ENCODE results near the gene DAPK2. TPM values are rescaled to one million over a fixed set of nuclear protein-coding genes. Genes with fewer than 3 reads are reported as not detected.

DAPK2 gene
- total RNA-seq, 1 donor from 2014 or later = 2.6 TPM

- H3K4me1 Mint-ChIP-seq (ENCODE audit: low read depth, unreplicated experiment) = no peaks in the 10 kb centered on the region
- H3K4me3 Mint-ChIP-seq (ENCODE audit: unreplicated experiment) = no peak overlapping the region
- DNase-seq = no peak
- H3K9me3 Mint-ChIP-seq (ENCODE audit: unreplicated experiment) = no peaks in the 10 kb centered on the region
- TF ChIP-seq, protein P1, sequence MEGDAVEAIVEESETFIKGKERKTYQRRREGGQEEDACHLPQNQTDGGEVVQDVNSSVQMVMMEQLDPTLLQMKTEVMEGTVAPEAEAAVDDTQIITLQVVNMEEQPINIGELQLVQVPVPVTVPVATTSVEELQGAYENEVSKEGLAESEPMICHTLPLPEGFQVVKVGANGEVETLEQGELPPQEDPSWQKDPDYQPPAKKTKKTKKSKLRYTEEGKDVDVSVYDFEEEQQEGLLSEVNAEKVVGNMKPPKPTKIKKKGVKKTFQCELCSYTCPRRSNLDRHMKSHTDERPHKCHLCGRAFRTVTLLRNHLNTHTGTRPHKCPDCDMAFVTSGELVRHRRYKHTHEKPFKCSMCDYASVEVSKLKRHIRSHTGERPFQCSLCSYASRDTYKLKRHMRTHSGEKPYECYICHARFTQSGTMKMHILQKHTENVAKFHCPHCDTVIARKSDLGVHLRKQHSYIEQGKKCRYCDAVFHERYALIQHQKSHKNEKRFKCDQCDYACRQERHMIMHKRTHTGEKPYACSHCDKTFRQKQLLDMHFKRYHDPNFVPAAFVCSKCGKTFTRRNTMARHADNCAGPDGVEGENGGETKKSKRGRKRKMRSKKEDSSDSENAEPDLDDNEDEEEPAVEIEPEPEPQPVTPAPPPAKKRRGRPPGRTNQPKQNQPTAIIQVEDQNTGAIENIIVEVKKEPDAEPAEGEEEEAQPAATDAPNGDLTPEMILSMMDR (IDR thresholded peaks at IDR 0.05; ENCODE audit: partially characterized antibody, unreplicated experiment) = no peak
- no peak overlapping the region for H3K27ac Mint-ChIP-seq (ENCODE audit: unreplicated experiment)
- peaks cover 4% of the 10 kb centered on the region for H3K36me3 Mint-ChIP-seq (ENCODE audit: unreplicated experiment)
- H3K27me3 Mint-ChIP-seq (ENCODE audit: unreplicated experiment) = peaks cover 3% of the 10 kb centered on the region
These were observed 74.4 kb downstream of the DAPK2 start for GRCh38 chr15:63971904-63972303.

- Mint-ChIP-seq H3K27me3 (ENCODE audit: unreplicated experiment) (peaks cover 3% of the 10 kb centered on the region), H3K4me3 (ENCODE audit: unreplicated experiment) (no peak overlapping the region), H3K4me1 (ENCODE audit: low read depth, unreplicated experiment) (no peaks in the 10 kb centered on the region), H3K36me3 (ENCODE audit: unreplicated experiment) (peaks cover 4% of the 10 kb centered on the region), H3K9me3 (ENCODE audit: unreplicated experiment) (no peaks in the 10 kb centered on the region), H3K27ac (ENCODE audit: unreplicated experiment) (no peak overlapping the region)
- TF ChIP-seq, protein P1 (IDR thresholded peaks at IDR 0.05; ENCODE audit: partially characterized antibody, unreplicated experiment) = no peak
- DNase-seq = no peak
These were observed 74.9 kb downstream of the DAPK2 start for GRCh38 chr15:63971427-63971805.

DNA sequence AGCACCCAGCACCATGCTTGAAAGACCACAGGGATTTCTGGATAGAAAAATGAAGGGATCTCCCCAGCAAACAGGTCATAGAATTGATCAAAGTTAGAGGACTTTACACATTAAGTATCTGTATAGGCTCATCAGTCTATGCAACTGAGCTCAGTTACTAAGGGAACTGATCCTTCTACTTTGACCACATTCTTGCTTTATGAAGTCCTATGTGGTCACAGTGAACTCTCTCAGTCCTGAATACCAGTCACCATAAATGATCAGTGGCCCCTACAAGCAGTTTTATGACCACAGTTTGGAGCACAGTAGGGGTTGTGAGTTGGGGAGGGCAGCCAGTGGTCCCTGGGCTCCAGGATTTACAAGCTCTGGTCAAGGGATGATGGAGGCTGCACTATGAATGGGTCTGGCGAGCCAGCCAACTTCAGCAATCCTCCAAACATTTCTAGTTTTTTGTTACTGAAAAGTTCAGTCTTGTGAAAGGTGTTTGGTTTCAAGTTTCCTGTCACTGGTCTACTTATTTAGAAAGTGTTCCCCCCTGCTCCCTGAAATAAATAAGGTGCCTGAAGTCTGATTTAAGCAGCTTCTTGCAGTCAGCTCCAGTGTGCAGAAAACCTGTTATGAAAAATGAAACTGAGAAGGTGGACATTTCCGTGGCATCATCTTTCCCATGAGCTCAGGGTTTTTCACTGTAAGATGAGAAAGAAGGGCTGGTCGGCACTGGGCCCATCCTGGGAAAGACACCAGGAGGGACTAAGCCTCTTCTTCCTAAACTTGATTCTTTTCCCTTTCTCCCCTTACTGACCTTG is 75.5 kb downstream of the DAPK2 start:
- DNase-seq = no peak
- Mint-ChIP-seq H3K27ac (ENCODE audit: unreplicated experiment) (no peak overlapping the region), H3K4me3 (ENCODE audit: unreplicated experiment) (no peak overlapping the region)

GRCh38 chr15:63969652-63970421 is 76.4 kb downstream of the DAPK2 start:
- Mint-ChIP-seq H3K27ac (ENCODE audit: unreplicated experiment) (no peak overlapping the region), H3K4me1 (ENCODE audit: low read depth, unreplicated experiment) (no peaks in the 10 kb centered on the region), H3K9me3 (ENCODE audit: unreplicated experiment) (peaks cover 2% of the 10 kb centered on the region), H3K4me3 (ENCODE audit: unreplicated experiment) (no peak overlapping the region), H3K36me3 (ENCODE audit: unreplicated experiment) (peaks cover 16% of the 10 kb centered on the region), H3K27me3 (ENCODE audit: unreplicated experiment) (peaks cover 4% of the 10 kb centered on the region)
- TF ChIP-seq, protein P1 (IDR thresholded peaks at IDR 0.05; ENCODE audit: partially characterized antibody, unreplicated experiment) = no peak
- no peak for DNase-seq

More for the DNA sequence above, 75.5 kb downstream of the DAPK2 start:
- Mint-ChIP-seq H3K27me3 (ENCODE audit: unreplicated experiment) (peaks cover 5% of the 10 kb centered on the region), H3K36me3 (ENCODE audit: unreplicated experiment) (peaks cover 9% of the 10 kb centered on the region), H3K4me1 (ENCODE audit: low read depth, unreplicated experiment) (no peaks in the 10 kb centered on the region), H3K9me3 (ENCODE audit: unreplicated experiment) (peaks cover 2% of the 10 kb centered on the region)
- TF ChIP-seq, protein P1 (IDR thresholded peaks at IDR 0.05; ENCODE audit: partially characterized antibody, unreplicated experiment) = no peak

- Mint-ChIP-seq H3K27ac (ENCODE audit: unreplicated experiment) (no peak overlapping the region), H3K36me3 (ENCODE audit: unreplicated experiment) (peaks cover 26% of the 10 kb centered on the region), H3K27me3 (ENCODE audit: unreplicated experiment) (peaks cover 7% of the 10 kb centered on the region), H3K9me3 (ENCODE audit: unreplicated experiment) (peaks cover 5% of the 10 kb centered on the region), H3K4me3 (ENCODE audit: unreplicated experiment) (no peak overlapping the region), H3K4me1 (ENCODE audit: low read depth, unreplicated experiment) (no peaks in the 10 kb centered on the region)
- DNase-seq = no peak
- TF ChIP-seq, protein P1 (IDR thresholded peaks at IDR 0.05; ENCODE audit: partially characterized antibody, unreplicated experiment) = no peak
These were observed 77.6 kb downstream of the DAPK2 start for GRCh38 chr15:63968700-63969099.
